ENCODE data around the gene CEMIP2. TPM values are rescaled to one million over a fixed set of nuclear protein-coding genes. Genes with fewer than 3 reads are reported as not detected.
A peak's percentile ranks its signal among the peaks of the same experiment; 100 is the strongest.

The CEMIP2 gene
- total and polyA plus RNA-seq, 2 of the 13 experiments (the other 11 are each of a cell fraction or from before 2014, with no cell fraction given) = 94.3 to 128 TPM

DNA sequence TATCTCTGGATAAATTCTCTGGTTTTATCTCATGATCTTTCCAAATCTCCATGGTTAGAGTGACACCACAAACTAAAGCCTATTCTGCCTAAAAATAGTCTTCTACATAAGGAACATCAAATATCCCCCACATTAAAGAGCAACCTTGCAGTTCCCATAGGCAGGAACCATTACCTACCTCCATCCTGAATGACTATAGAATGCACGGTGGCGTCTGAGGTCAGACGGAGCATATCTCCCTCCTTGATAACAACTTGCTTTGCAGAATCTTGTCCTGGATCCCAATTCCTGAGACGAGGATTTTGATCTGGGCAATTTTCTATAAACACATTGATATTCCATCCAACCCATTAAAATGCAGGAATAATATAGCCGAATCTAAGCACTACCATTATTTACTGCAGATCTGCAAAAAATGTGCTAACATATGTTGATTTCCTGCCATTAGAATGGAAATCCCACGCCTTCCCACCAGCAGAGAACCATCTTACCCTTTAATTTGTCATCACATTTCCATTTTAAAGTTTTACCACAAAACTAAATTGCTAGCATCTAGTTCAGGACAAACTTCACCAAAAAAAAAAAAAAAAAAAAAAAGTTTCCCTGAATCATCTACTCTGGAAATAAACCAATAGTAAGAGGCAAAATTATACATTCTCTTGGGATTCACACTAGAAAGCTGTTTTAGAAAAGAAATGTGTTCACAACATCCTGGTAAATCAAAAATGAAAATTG, 22.1 kb downstream of the CEMIP2 start:
- POLR2A ChIA-PET = no interaction called here
- no TSS peak for BruUV-seq (replicated peaks)

DNA sequence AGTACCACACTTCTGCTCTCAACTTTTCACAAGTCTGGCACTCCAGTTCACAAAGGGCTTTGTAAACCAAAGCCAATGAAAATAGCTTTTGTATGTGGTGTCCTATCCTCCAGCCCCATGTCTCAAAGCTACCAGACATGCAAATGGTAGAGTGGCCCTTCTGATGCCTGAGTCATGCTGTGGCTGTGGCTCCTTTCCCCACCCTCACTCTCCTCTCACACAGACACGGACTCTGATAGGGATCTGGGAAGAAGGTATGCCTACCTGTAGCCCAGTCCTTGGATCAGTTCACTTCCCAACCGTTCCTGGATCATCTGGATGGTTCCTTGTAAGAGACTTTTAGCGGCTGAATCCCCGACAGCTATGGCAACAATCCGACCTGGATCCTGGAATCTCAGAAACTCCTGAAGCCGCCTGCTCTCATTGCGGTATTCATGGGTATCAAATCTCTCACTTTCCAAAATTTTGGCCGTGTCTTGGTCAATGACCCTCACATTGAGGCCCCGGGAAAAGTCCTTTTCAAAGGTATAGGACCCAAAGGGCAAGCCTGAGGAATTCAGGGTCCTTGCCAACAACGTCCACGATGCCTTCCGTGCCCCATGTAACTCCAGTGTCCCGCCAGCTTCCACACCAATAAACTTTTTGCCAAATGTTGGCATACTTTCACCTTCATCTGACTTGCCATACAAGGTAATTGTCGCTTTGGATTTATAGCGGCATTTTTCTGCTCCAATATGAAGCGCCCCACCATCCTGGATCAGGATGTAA, 23.4 kb downstream of the CEMIP2 start:
- Histone ChIP-seq H3K4me3 (replicated peaks in 1 of 3; ENCODE audit: insufficient read depth in 1 of 3, low read depth in 2 of 3, low read length in 3 of 3) (no peak overlapping the region), H4K20me1 (ENCODE audit: insufficient read depth, low read length) (no peaks in the 10 kb centered on the region), H3K4me2 (ENCODE audit: low read depth, low read length) (no peak overlapping the region), H3K36me3 (replicated peaks in 1 of 2; ENCODE audit: control insufficient read depth in 1 of 2, insufficient read depth in 2 of 2, low read length in 2 of 2) (peaks cover 15 to 45% of the 10 kb centered on the region in 2 experiments), H3K79me2 (ENCODE audit: insufficient read depth, low read length) (peaks cover 39% of the 10 kb centered on the region), H3K9ac (ENCODE audit: insufficient read depth, low read depth, low read length) (no peak overlapping the region), H3K4me1 (ENCODE audit: insufficient read depth, low read length) (peaks cover 63% of the 10 kb centered on the region), H2AFZ (ENCODE audit: low read length) (no peak overlapping the region), H3K27ac (ENCODE audit: extremely low read length, insufficient read depth, low read length) (peak overlapping the region; percentile 42), H3K27me3 (ENCODE audit: control insufficient read depth in 1 of 2, insufficient read depth in 2 of 2, low read length in 2 of 2) (no peaks in the 10 kb centered on the region), H3K9me3 (ENCODE audit: low read length) (no peaks in the 10 kb centered on the region)
- ChIA-PET POLR2A (interaction anchor here (1.7 kb wide), 1 partner anchor 22 kb away, joined by 4 read pairs; no protein-coding TSS in a partner anchor), CTCF (ENCODE audit: low intra/inter-chr PET ratio, low total read pairs) (no interaction called here)
- intact Hi-C loops (cut with micrococcal nuclease; ENCODE audit: unreplicated experiment) (no loop called here), in situ Hi-C loops (cut with HindIII; ENCODE audit: extremely low pct_ligation_motif_present, low pct_unique_long_range_greater_than_20kb) (no loop called here)
- no TSS peak for BruUV-seq (replicated peaks)
- TF ChIP-seq RBM22 (optimal IDR thresholded peaks at IDR 0.05; ENCODE audit: low read length) (peak; percentile 89), LCORL (IDR thresholded peaks at IDR 0.05) (no peak), LCORL (CRISPR knock-in tag; IDR thresholded peaks at IDR 0.05) (no peak), ZNF644 (CRISPR knock-in tag; IDR thresholded peaks at IDR 0.05; ENCODE audit: low read depth) (peak; percentile 39; the same call in 1 of the 2 replicates)
- TF ChIP-seq, protein P1, sequence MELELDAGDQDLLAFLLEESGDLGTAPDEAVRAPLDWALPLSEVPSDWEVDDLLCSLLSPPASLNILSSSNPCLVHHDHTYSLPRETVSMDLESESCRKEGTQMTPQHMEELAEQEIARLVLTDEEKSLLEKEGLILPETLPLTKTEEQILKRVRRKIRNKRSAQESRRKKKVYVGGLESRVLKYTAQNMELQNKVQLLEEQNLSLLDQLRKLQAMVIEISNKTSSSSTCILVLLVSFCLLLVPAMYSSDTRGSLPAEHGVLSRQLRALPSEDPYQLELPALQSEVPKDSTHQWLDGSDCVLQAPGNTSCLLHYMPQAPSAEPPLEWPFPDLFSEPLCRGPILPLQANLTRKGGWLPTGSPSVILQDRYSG (CRISPR knock-in tag; IDR thresholded peaks at IDR 0.05) = no peak
- ATAC-seq = peak; percentile 36
- FAIRE-seq = no peak
- no peak for DNase-seq (ENCODE audit: low spot score)
- 96% methylated on average over 16 of the region's 16 CpGs for WGBS (ENCODE audit: low lambda C conversion rate)

More for the DNA sequence above, 22.1 kb downstream of the CEMIP2 start:
- intact Hi-C loops (cut with micrococcal nuclease; ENCODE audit: unreplicated experiment) = no loop called here
- FAIRE-seq = no peak
- Histone ChIP-seq H3K27ac (ENCODE audit: extremely low read length, insufficient read depth, low read length) (no peak overlapping the region), H3K9ac (ENCODE audit: insufficient read depth, low read depth, low read length) (no peak overlapping the region), H3K4me1 (ENCODE audit: insufficient read depth, low read length) (peaks cover 51% of the 10 kb centered on the region), H3K27me3 (ENCODE audit: control insufficient read depth in 1 of 2, insufficient read depth in 2 of 2, low read length in 2 of 2) (no peaks in the 10 kb centered on the region), H4K20me1 (ENCODE audit: insufficient read depth, low read length) (peaks cover 3% of the 10 kb centered on the region; the same call in 1 of the 2 replicates), H3K79me2 (ENCODE audit: insufficient read depth, low read length) (peaks cover 38% of the 10 kb centered on the region), H3K4me3 (replicated peaks in 1 of 3; ENCODE audit: insufficient read depth in 1 of 3, low read depth in 2 of 3, low read length in 3 of 3) (no peak overlapping the region), H3K9me3 (ENCODE audit: low read length) (no peaks in the 10 kb centered on the region), H2AFZ (ENCODE audit: low read length) (no peak overlapping the region), H3K36me3 (replicated peaks in 1 of 2; ENCODE audit: control insufficient read depth in 1 of 2, insufficient read depth in 2 of 2, low read length in 2 of 2) (peaks cover 13 to 47% of the 10 kb centered on the region in 2 experiments), H3K4me2 (ENCODE audit: low read depth, low read length) (no peak overlapping the region)
- DNase-seq (ENCODE audit: low spot score) = no peak
- in situ Hi-C loops (cut with HindIII; ENCODE audit: extremely low pct_ligation_motif_present, low pct_unique_long_range_greater_than_20kb) = no loop called here
- CTCF ChIA-PET (ENCODE audit: low intra/inter-chr PET ratio, low total read pairs) = no interaction called here
- no peak for TF ChIP-seq FOXK2 (IDR thresholded peaks at IDR 0.05)
- peak; percentile 87 for TF ChIP-seq RBM22 (optimal IDR thresholded peaks at IDR 0.05; ENCODE audit: low read length)
- no peak for TF ChIP-seq FOXA1 (IDR thresholded peaks at IDR 0.05)
- TF ChIP-seq FOXA1 (CRISPR knock-in tag; IDR thresholded peaks at IDR 0.05) = no peak
- 97% methylated on average over 6 of the region's 6 CpGs for WGBS (ENCODE audit: low lambda C conversion rate)
- ATAC-seq = no peak
